ENCODE measurements around the gene SECISBP2L. TPM values are rescaled to one million over a fixed set of nuclear protein-coding genes. Genes with fewer than 3 reads are reported as not detected.
A peak's percentile ranks its signal among the peaks of the same experiment; 100 is the strongest.

The SECISBP2L gene
- total and polyA plus RNA-seq, 7 donors: 4.5 to 31.9 (median 22.0) TPM

GRCh38 chr15:48992545-48992944 is 53.7 kb downstream of the SECISBP2L start:
- no peaks in the 10 kb centered on the region for H3K4me1 ChIP-seq
- H3K27me3 ChIP-seq (ENCODE audit: insufficient read depth in 3 of 3, low read length in 2 of 3): no peaks in the 10 kb centered on the region
- peaks cover 3 to 80% of the 10 kb centered on the region in 2 donors for H3K36me3 ChIP-seq (ENCODE audit: insufficient read depth in 1 of 2, low read depth in 1 of 2)
- no peak for TF ChIP-seq CTCF (IDR thresholded peaks at IDR 0.05)
- ATAC-seq (no peak), DNase-seq (no peak)
- WGBS, 3 donors: 90 to 94% (median 94%) methylated on average over 1 of the region's 1 CpG
- H3K4me3 ChIP-seq: no peak overlapping the region
- H3K9me3 ChIP-seq: no peaks in the 10 kb centered on the region
- intact Hi-C loops (cut with DNase I): loop anchor here in 1 of 2 donors (5.0 kb wide), 1 partner anchor 140 kb away; no protein-coding TSS in a partner anchor
- H3K27ac ChIP-seq: no peak overlapping the region

GRCh38 chr15:48992096-48992495 is 54.1 kb downstream of the SECISBP2L start:
- no peak for ATAC-seq
- Histone ChIP-seq H3K9me3 (no peaks in the 10 kb centered on the region), H3K36me3 (ENCODE audit: insufficient read depth in 1 of 2, low read depth in 1 of 2) (peaks cover 3 to 76% of the 10 kb centered on the region in 2 donors), H3K27me3 (ENCODE audit: insufficient read depth in 3 of 3, low read length in 2 of 3) (no peaks in the 10 kb centered on the region), H3K4me3 (no peak overlapping the region), H3K27ac (no peak overlapping the region), H3K4me1 (no peaks in the 10 kb centered on the region)
- intact Hi-C loops (cut with DNase I): loop anchor here in 1 of 2 donors (5.0 kb wide), 1 partner anchor 140 kb away; no protein-coding TSS in a partner anchor
- TF ChIP-seq CTCF (IDR thresholded peaks at IDR 0.05): no peak
- WGBS, 3 donors: 97 to 98% (median 97%) methylated on average over 6 of the region's 6 CpGs
- DNase-seq: no peak

GRCh38 chr15:48989170-48989569 is 57.1 kb downstream of the SECISBP2L start:
- TF ChIP-seq CTCF (IDR thresholded peaks at IDR 0.05): no peak
- DNase-seq (no peak), ATAC-seq (no peak)
- intact Hi-C loops (cut with DNase I): no loop called here
- Histone ChIP-seq H3K27me3 (ENCODE audit: insufficient read depth in 3 of 3, low read length in 2 of 3) (no peaks in the 10 kb centered on the region), H3K4me1 (no peaks in the 10 kb centered on the region), H3K27ac (no peak overlapping the region), H3K36me3 (ENCODE audit: insufficient read depth in 1 of 2, low read depth in 1 of 2) (peaks cover 0 to 47% of the 10 kb centered on the region in 2 donors), H3K4me3 (no peak overlapping the region), H3K9me3 (no peaks in the 10 kb centered on the region)
- 80 to 91% (median 86%) methylated on average over 1 of the region's 1 CpG for WGBS, 3 donors

- Histone ChIP-seq H3K27me3 (ENCODE audit: insufficient read depth in 3 of 3, low read length in 2 of 3) (no peaks in the 10 kb centered on the region), H3K27ac (no peak overlapping the region), H3K36me3 (ENCODE audit: insufficient read depth in 1 of 2, low read depth in 1 of 2) (peaks cover 0 to 33% of the 10 kb centered on the region in 2 donors), H3K4me1 (no peaks in the 10 kb centered on the region), H3K9me3 (no peaks in the 10 kb centered on the region), H3K4me3 (no peak overlapping the region)
- no peak for TF ChIP-seq CTCF (IDR thresholded peaks at IDR 0.05)
- DNase-seq (no peak), ATAC-seq (peak in 1 of 4 donors; percentile 21)
- intact Hi-C loops (cut with DNase I): no loop called here
Observed at GRCh38 chr15:48987142-48987541, 59.1 kb downstream of the SECISBP2L start.

- WGBS, 3 donors: 75 to 85% (median 81%) methylated on average over 5 of the region's 5 CpGs
- Histone ChIP-seq H3K4me3 (no peak overlapping the region), H3K4me1 (no peaks in the 10 kb centered on the region), H3K9me3 (no peaks in the 10 kb centered on the region), H3K36me3 (ENCODE audit: insufficient read depth in 1 of 2, low read depth in 1 of 2) (peaks cover 0 to 24% of the 10 kb centered on the region in 2 donors), H3K27ac (no peak overlapping the region), H3K27me3 (ENCODE audit: insufficient read depth in 3 of 3, low read length in 2 of 3) (peaks cover 0 to 3% (median 0%) of the 10 kb centered on the region in 3 donors)
- no peak for TF ChIP-seq CTCF (IDR thresholded peaks at IDR 0.05)
- no peak for DNase-seq
- ATAC-seq: no peak
- intact Hi-C loops (cut with DNase I): no loop called here
Observed at GRCh38 chr15:48986240-48986639, 60.0 kb downstream of the SECISBP2L start.

Measured in psoas muscle (tissue), 8 donors.